Mucosa of gallbladder (tissue), 1 donor: ENCODE results near the gene SUPT4H1. TPM values are rescaled to one million over a fixed set of nuclear protein-coding genes. Genes with fewer than 3 reads are reported as not detected.

Experiments used
- DNase-seq: peaks from one replicate; pipeline ENCODE4 v3.0.0-alpha.2; 2020; ENCODE audit warnings: low spot score
- total RNA-seq: library from RNA; stranded (reverse); gene quantifications from one replicate; pipeline ENCODE4 v1.2.1, GENCODE V29; 2021
- donor health status: DM: no; HTN: no; CAD: no.

Gene SUPT4H1
- total RNA-seq, 1 donor from 2014 or later: 72.4 TPM

- DNase-seq: peak; percentile 9
Observed at GRCh38 chr17:58304750-58305486, 47.1 kb downstream of the SUPT4H1 start.

GRCh38 chr17:58303971-58304749, 47.8 kb downstream of the SUPT4H1 start:
- peak; percentile 15 for DNase-seq

- peak; percentile 5 for DNase-seq
Observed at GRCh38 chr17:58302919-58303585, 48.9 kb downstream of the SUPT4H1 start.

- DNase-seq: peak; percentile 5
Observed at GRCh38 chr17:58302171-58302918, 49.7 kb downstream of the SUPT4H1 start.

DNA sequence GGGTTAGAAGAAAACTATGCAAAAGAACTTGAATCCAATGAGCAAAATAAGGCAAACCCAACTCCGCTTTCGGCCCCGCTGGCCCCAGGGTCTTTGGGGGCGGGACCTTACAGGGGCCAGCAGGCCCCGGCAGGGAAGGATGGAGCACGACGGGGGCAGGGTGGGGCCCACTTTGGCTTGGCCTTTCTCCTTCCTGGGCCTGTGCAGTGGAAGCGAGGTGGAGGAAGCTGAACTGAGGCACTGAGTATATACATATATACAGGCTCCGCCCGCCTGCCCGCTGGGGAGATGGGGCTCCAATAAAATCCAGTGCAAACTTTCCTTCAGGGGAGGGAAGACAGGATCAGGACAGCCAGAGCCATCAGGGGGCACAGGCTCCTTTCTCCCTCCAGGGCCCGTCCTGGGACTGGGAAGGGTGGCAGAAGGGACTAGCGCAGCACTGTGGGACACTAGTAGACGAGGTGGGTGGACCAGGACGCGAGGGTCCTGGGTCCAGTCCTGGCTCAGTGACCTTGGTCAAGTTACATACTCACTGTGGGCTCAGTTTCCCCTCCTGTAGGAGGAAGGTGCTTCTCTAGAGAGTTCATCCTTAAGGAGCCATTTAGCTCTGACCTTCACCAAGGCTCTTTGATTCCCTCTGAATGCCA, 50.4 kb downstream of the SUPT4H1 start:
- DNase-seq: peak; percentile 4

GRCh38 chr17:58300336-58300735, 51.7 kb downstream of the SUPT4H1 start:
- DNase-seq: peak; percentile 1

Other genes starting within 250 kb of the SUPT4H1 start
- gene OR4D1, start 203.8 kb downstream of the SUPT4H1 start, total RNA-seq: not detected
- not detected for gene OR4D2, start 185.2 kb downstream of the SUPT4H1 start, total RNA-seq
- not detected for gene EPX, start 159.5 kb downstream of the SUPT4H1 start, total RNA-seq
- gene MKS1, start 132.9 kb downstream of the SUPT4H1 start, total RNA-seq: 16.6 TPM
- not detected for gene LPO, start 113.6 kb downstream of the SUPT4H1 start, total RNA-seq
- 0.06 TPM for gene MPO, start 71.3 kb downstream of the SUPT4H1 start, total RNA-seq
- gene TSPOAP1, start 23.4 kb downstream of the SUPT4H1 start, total RNA-seq: 30.2 TPM
- gene RNF43, start 65.3 kb upstream of the SUPT4H1 start, total RNA-seq: 19.0 TPM
- gene HSF5, start 136.2 kb upstream of the SUPT4H1 start, total RNA-seq: 0.09 TPM
- 44.7 TPM for gene MTMR4, start 162.4 kb upstream of the SUPT4H1 start, total RNA-seq